ENCODE data around the gene UMODL1.

GRCh38 chr21:42142141-42142540, 71.0 kb downstream of the UMODL1 start:
- TF ChIP-seq CTCF (IDR thresholded peaks at IDR 0.05 in 8 of 11, conservative IDR thresholded peaks at IDR 0.05 in 3 of 11) (no peak), POLR2A (IDR thresholded peaks at IDR 0.05) (no peak)
